Stimulated activated CD8-positive, alpha-beta memory T cell treated with anti-CD3 and anti-CD28 coated beads, Interleukin-7, amount 100 ng/mL, for 1 hour (primary cell): ENCODE results near the gene SRCAP.

Experiments used
- DNase-seq, 2 donors: peaks; one replicate each; pipeline ENCODE4 v3.0.0-alpha.2; 2020; ENCODE audit warnings: low read depth in 2 of 2

SRCAP gene

DNA sequence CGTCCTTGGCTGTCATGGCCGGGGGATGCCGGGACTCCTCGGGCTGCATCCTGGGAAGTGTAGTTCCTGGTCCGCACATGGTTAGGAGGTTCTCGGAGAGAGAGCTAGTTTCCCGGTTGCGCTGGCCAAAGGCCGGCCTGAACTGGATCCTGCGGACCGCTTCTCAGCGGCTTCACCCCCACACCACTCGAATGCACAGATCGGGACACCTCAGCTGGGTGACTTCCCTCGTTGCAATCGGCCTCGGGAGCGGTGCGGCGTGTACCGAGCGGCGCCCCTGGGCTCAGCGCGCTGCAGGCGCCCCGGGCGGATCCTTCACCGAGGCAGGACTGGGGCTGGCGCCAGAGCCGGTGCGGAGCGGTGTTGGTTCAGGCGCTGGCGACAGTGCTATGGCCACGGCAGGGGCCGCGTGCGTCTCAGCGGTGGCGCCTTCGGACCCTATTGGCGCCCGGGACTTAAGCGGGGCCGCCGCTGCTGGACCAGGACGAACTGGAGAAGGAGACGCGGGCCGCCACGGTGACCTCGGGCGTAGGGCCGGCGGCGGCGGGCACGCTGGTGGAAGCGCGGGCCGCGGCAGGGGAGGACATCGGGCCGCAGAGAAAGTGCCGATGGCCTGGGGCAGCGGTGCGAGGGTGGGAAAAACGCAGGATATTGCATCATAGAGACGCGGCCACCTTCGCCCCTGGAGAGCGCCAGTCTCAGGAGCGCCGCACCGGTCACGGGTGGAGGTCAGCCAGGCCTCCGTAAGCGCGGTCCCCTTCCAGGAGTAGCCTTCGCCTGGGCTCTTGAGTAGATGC lies 76.6 kb downstream of the SRCAP start:
- peak in 1 of 2 donors; percentile 8 for DNase-seq

- no peak for DNase-seq
These were observed 78.8 kb downstream of the SRCAP start for GRCh38 chr16:30777591-30778297.

DNA sequence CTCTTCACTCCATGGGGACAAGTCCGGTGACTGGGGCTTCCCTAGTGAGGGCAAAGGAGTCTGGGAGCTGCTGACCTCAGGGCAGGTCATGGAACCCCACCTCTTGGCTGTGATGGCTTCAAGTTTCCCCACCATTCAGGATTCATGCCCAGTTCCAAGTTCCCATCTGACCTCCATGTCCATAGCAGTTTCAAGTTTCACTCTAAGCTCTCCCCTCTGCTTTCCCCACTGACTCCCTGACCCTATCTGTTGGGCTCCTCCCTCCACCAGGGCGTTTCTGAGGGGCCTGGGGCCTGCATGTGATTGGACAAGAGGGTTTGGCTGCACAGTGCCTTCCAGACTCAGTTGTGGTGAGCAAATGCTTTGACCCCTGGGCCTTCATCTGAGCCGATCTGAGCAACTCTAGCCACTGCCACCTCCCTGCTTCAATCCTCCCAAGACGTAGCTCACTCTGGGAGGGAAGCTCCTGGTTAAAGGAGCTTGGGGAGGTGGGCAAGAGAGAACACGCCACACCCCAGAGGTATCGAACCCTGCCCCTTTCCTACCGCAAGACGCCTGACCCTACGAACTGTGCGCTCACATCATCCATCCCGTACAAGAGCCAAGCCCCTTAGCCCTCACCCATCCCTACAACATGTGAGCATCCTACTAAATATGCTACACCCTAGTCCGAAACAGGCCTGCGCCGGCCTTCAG lies 79.7 kb downstream of the SRCAP start:
- DNase-seq = no peak

- no peak for DNase-seq
These were observed 80.6 kb downstream of the SRCAP start for GRCh38 chr16:30779596-30779995.

DNA sequence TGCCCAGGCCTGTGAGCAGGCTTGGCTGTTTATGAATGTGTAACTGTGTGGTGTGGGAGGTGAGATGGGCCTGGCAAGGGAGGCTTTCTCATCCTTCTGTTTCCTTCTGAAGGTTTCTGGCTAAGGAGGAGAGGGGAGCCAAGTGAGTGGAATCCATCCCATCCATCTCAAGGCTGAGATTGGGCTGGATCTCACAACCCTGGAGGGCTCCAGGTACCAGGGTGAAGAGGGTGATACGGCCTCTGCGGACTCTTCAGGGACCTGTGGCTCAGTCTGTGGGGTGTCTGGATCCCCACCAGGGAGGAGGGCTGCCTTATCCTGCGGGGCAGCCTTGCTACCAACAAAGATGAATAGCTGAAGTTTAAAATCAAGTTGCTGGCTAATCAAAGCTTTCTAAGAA lies 81.0 kb downstream of the SRCAP start:
- no peak for DNase-seq

DNA sequence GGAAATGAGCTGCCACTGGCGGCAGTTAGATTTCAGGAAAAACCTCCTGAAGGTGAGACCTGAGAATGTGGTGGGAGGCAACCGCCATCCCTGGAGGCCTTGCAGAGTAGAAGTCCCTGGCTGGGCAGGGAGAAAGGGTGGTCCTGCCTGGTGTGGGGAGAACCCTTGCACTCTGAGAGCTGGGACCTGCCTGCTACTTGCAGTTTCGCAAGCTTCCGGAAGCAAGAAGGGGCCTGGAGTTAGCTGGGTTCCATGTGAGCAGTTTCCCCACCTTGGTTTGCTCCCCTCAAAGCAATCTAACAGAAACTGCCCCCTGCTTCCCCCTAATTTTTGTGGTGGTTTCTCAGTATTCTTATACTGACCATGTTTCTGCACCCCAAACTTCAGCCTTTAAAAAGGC lies 81.6 kb downstream of the SRCAP start:
- DNase-seq = no peak

- DNase-seq = no peak
These were observed 83.7 kb downstream of the SRCAP start for GRCh38 chr16:30782486-30783279.

DNA sequence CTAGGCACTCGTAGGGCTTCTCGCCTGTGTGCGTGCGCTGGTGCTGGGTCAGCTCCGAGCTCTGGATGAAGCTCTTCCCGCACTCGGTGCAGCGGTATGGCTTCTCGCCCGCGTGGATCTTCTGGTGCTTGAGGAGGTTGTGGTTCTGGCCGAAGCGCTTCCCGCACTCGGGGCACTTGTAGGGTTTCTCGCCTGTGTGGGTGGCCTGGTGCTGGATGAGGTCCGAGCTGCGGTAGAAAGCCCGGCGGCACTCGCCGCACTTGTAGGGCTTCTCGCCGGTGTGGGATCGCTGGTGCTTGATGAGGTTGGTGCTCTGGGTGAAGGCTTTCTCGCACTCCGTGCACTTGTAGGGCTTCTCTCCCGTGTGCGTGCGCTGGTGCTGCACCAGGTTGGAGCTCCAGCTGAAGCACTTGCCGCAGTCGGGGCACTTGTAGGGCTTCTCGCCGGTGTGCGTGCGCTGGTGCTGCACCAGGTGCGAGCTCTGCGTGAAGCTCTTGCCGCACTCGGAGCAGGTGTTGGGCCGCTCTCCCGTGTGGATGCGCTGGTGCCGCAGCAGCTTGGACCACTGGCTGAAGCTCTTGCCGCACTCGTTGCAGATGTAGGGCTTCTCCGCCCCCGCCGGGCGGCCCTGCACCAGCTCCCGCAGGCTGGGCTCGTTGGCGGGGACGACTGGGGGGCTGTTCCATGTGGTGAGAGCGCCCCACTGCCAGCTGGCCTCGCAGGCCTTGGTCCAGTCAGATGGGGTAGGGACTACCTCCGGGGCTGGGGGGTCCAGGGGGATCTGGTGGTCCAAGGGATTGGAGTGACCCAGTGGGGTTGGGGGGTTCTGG lies 84.5 kb downstream of the SRCAP start:
- DNase-seq = no peak

GRCh38 chr16:30784215-30784614 lies 85.2 kb downstream of the SRCAP start:
- no peak for DNase-seq

- no peak for DNase-seq
These were observed 86.4 kb downstream of the SRCAP start for GRCh38 chr16:30785126-30786106.

DNA sequence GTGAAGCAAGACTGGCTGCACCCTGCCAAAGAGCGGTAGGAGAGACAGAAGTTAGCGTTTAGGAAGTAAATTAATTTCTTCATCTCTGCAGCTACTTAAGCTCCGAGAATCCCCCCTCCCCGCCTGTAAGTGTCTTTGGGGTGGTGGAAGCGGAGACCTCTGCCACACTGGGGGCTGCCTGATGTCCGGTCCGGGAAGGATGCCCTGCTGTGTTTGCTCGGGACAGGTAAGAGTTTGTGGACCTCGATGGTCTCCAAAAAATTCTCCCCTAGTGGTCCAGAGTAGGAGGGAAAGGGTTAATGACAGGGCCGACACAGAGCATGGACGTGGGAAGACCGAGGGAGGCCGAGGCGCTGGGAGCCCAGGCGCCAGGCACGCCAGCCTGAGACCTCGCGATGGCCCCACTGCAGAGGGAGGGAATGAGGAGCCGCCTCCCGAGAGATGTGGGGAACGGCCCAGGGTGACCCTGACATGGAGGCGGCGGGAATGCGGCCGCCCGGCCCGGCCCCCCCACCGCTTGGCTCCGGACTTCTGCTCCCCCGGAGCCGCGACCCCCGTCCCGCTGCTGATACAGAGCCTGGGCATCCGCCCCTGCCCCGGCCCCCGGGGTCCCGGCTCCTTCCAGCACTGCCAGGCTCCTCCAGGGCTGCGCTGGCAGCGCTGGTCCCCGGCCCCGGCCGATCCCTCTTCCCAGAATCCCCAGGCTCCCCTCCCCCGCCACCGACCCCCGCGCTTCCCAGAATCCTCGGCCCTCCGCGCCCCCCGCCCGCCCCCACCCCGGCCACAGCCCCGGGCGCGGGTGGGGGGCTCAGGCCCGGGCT lies 87.4 kb downstream of the SRCAP start:
- no peak for DNase-seq

- DNase-seq = no peak
These were observed 88.1 kb downstream of the SRCAP start, which contains the start of gene ZNF629 for GRCh38 chr16:30786936-30787612. TSS of gene ZNF629 (minus strand) at chr16:30787205. CDS start at chr16:30784482, 2,723 bp downstream.

- DNase-seq = no peak
These were observed 88.8 kb downstream of the SRCAP start for GRCh38 chr16:30787613-30788378.
